Vagina (tissue), 2 donors: ENCODE results near the gene FAM210B. TPM values are rescaled to one million over a fixed set of nuclear protein-coding genes. Genes with fewer than 3 reads are reported as not detected.
"Not testable (repeated sequence)": the region's sequence is repeated elsewhere in the genome, so short reads cannot be mapped to it uniquely, and the experiment has no call there.

Source experiments
- DNase-seq, 2 donors: peaks; one replicate each; pipeline ENCODE4 v3.0.0-alpha.2; 2017; ENCODE audit errors: extremely low spot score in 2 of 2
- H3K27ac ChIP-seq: fragments of 200-600 bp; sonication (generic); one replicate; pipeline ENCODE4 v1.5.1; 2019
- H3K27me3 ChIP-seq: fragments of 200-600 bp; sonication (generic); one replicate; pipeline ENCODE4 v1.5.1; 2019
- H3K36me3 ChIP-seq, 2 donors: fragments of 200-600 bp; sonication (generic); one replicate each; pipeline ENCODE4 v1.5.1; 2017 to 2019
- H3K4me1 ChIP-seq: fragments of 200-600 bp; sonication (generic); one replicate; pipeline ENCODE4 v1.5.1; 2019
- H3K4me3 ChIP-seq, 2 donors: fragments of 200-600 bp; sonication (generic); 1 replicate in 1 of 2; 2 replicates in 1 of 2; pipeline ENCODE4 v1.5.1; 2016 to 2019
- H3K9me3 ChIP-seq: fragments of 200-600 bp; sonication (generic); one replicate; pipeline ENCODE4 v1.5.1; 2019
- POLR2A ChIP-seq, 2 donors: fragments of 450-650 bp; IDR thresholded peaks; one replicate each; pipeline ENCODE4 v1.6.1; 2017; ENCODE audit warnings: antibody characterized with exemption in 2 of 2, mild to moderate bottlenecking in 2 of 2, moderate library complexity in 2 of 2
- POLR2AphosphoS5 ChIP-seq, 2 donors: sonication (generic); formaldehyde crosslinking; IDR thresholded peaks; one replicate each; pipeline ENCODE4 v1.9.0; 2017; ENCODE audit warnings: antibody characterized with exemption in 2 of 2, mild to moderate bottlenecking in 2 of 2, low read depth in 1 of 2; ENCODE audit not compliant: insufficient read depth in 1 of 2
- intact Hi-C: fragments of 100-400 bp; cut with DNase I; formaldehyde crosslinking; loops from one replicate; pipeline ENCODE4 v1.15.1; 2023
- total RNA-seq: library from RNA; depleted of rRNA; stranded (reverse); fragments of >200 nt; gene quantifications from one replicate; pipeline ENCODE4 v1.2.3, GENCODE V29; 2016
- TF ChIP-seq, protein P1 (sequence below), 3 experiments: fragments of 450-650 bp in 2 of 3; fragments of 200-600 bp in 1 of 3; sonication (generic) in 1 of 3; IDR thresholded peaks; one replicate each; pipeline ENCODE4 v1.5.1; 2017 to 2019; ENCODE audit warnings: antibody characterized with exemption in 3 of 3, mild to moderate bottlenecking in 2 of 3, moderate library complexity in 2 of 3

FAM210B gene
- total RNA-seq, 1 donor from 2014 or later: 46.4 TPM

DNA sequence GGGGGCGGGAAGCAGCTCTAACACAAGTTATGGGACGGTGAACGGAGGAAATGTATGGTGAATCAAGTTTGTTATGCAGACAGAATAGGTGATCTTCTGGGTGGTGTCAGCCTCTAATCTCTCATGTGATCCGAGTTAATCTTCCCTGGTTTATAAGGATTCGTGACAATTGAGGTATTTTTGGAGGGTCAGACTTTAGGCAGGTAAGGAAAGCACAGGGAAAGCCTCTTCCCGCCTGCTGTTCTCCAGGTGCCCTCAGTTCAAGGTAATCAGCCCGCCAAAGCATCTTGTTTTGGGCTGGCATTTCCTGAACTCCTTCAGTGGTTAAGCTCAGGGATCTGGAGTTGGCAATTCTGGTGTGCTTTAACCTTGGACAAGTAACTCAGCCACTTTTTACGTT lies 34.9 kb downstream of the FAM210B start:
- no peak for TF ChIP-seq POLR2AphosphoS5 (IDR thresholded peaks at IDR 0.05; ENCODE audit: insufficient read depth in 1 of 2, low read depth in 1 of 2)
- TF ChIP-seq POLR2A (IDR thresholded peaks at IDR 0.05): no peak
- TF ChIP-seq, protein P1, sequence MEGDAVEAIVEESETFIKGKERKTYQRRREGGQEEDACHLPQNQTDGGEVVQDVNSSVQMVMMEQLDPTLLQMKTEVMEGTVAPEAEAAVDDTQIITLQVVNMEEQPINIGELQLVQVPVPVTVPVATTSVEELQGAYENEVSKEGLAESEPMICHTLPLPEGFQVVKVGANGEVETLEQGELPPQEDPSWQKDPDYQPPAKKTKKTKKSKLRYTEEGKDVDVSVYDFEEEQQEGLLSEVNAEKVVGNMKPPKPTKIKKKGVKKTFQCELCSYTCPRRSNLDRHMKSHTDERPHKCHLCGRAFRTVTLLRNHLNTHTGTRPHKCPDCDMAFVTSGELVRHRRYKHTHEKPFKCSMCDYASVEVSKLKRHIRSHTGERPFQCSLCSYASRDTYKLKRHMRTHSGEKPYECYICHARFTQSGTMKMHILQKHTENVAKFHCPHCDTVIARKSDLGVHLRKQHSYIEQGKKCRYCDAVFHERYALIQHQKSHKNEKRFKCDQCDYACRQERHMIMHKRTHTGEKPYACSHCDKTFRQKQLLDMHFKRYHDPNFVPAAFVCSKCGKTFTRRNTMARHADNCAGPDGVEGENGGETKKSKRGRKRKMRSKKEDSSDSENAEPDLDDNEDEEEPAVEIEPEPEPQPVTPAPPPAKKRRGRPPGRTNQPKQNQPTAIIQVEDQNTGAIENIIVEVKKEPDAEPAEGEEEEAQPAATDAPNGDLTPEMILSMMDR (IDR thresholded peaks at IDR 0.05): no peak
- Histone ChIP-seq H3K9me3 (no peaks in the 10 kb centered on the region), H3K4me3 (peak overlapping the region; percentile 88 to 90), H3K27me3 (no peaks in the 10 kb centered on the region), H3K4me1 (peaks cover 20% of the 10 kb centered on the region), H3K27ac (no peak overlapping the region), H3K36me3 (peaks cover 0 to 32% of the 10 kb centered on the region in 2 donors)
- no peak for DNase-seq
- intact Hi-C loops: loop anchor here (10.0 kb wide), 1 partner anchor 71 kb away; the partner anchor contains the start of gene RTF2

DNA sequence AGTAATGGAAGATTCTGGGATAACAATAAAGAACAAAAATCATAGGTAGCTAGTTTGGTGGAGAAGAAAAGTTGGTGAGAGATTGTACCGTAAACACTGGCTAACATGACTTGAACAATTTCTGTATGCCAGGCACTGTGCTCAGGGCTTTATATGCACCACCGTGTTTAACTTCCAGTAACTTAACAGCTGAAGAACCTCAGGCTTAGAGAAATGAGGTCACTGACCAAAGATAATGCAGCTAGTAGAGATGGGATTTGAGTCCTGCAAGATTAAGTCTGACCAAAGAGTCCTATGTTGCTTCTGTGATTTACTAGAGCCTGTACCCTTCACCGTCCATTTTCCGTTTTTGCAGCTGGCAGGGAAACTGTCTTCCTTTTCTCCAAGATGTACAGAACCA lies 36.4 kb downstream of the FAM210B start:
- no peak for TF ChIP-seq POLR2A (IDR thresholded peaks at IDR 0.05)
- no peak for TF ChIP-seq POLR2AphosphoS5 (IDR thresholded peaks at IDR 0.05; ENCODE audit: insufficient read depth in 1 of 2, low read depth in 1 of 2)
- TF ChIP-seq, protein P1 (IDR thresholded peaks at IDR 0.05): no peak
- intact Hi-C loops: loop anchor here (10.0 kb wide), 1 partner anchor 70 kb away; the partner anchor contains the start of gene RTF2
- Histone ChIP-seq H3K27me3 (no peaks in the 10 kb centered on the region), H3K36me3 (peaks cover 0 to 45% of the 10 kb centered on the region in 2 donors), H3K4me1 (peaks cover 24% of the 10 kb centered on the region), H3K4me3 (no peak overlapping the region), H3K27ac (no peak overlapping the region), H3K9me3 (no peaks in the 10 kb centered on the region)
- no peak for DNase-seq

DNA sequence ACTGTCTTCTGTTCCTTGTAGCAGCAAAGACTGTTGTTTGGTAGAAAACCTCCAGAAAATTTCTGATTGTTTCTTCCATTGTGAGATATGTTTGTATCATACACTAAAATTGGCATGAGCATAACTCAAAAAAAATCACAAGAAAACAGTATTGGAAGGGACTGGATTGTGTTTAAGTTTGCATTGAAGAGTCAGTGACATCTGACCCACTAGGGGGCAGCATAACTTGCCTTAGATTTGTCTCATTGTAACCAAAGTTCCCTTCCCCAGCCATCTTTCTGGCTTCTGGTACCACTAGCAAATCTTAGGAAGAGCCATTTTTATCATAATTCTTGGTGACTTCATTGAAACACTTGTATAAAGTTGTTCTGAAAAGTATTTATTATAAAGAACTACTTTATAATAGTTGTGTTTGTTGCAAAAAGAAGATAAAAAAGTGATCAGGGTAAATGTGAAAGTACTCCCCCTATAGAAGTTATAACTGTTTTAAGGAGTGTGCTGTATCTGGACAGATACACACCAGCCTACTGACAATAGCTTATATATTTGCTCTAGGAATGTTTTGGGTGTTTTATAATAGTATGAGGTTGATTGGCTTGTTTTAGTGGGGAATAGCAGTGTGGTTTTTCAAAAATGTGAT lies 41.3 kb downstream of the FAM210B start:
- no peak for DNase-seq
- intact Hi-C loops: no loop called here
- Histone ChIP-seq H3K27ac (no peak overlapping the region), H3K4me1 (peaks cover 4% of the 10 kb centered on the region), H3K36me3 (peaks cover 0 to 87% of the 10 kb centered on the region in 2 donors), H3K9me3 (no peaks in the 10 kb centered on the region), H3K4me3 (no peak overlapping the region), H3K27me3 (no peaks in the 10 kb centered on the region)
- TF ChIP-seq POLR2A (IDR thresholded peaks at IDR 0.05) (no peak), POLR2AphosphoS5 (IDR thresholded peaks at IDR 0.05; ENCODE audit: insufficient read depth in 1 of 2, low read depth in 1 of 2) (no peak)
- TF ChIP-seq, protein P1 (IDR thresholded peaks at IDR 0.05): peak in 2 of 3 experiments; percentile 55 to 56

DNA sequence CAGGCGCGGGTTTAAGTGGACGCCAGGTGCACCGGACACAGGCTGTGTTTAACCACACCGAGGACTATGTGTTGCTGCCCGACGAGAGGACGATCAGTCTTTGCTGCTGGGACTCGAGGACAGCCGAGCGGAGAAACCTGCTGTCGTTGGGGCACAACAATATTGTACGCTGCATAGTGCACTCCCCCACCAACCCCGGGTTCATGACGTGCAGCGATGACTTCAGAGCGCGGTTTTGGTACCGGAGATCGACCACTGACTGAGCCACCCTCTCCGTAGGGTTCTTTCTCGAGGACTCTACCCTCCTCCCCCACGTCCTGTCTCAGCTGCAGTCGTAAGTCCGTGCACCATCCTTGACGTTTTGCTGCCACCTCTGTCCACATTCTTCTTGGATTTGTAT lies 44.7 kb downstream of the FAM210B start:
- Histone ChIP-seq H3K36me3 (peaks cover 0 to 90% of the 10 kb centered on the region in 2 donors), H3K27me3 (no peaks in the 10 kb centered on the region), H3K9me3 (no peaks in the 10 kb centered on the region), H3K4me3 (no peak overlapping the region), H3K4me1 (peaks cover 4% of the 10 kb centered on the region), H3K27ac (no peak overlapping the region)
- DNase-seq: no peak
- intact Hi-C loops: no loop called here
- TF ChIP-seq POLR2A (IDR thresholded peaks at IDR 0.05): no peak
- TF ChIP-seq POLR2AphosphoS5 (IDR thresholded peaks at IDR 0.05; ENCODE audit: insufficient read depth in 1 of 2, low read depth in 1 of 2): no peak
- TF ChIP-seq, protein P1 (IDR thresholded peaks at IDR 0.05): no peak

DNA sequence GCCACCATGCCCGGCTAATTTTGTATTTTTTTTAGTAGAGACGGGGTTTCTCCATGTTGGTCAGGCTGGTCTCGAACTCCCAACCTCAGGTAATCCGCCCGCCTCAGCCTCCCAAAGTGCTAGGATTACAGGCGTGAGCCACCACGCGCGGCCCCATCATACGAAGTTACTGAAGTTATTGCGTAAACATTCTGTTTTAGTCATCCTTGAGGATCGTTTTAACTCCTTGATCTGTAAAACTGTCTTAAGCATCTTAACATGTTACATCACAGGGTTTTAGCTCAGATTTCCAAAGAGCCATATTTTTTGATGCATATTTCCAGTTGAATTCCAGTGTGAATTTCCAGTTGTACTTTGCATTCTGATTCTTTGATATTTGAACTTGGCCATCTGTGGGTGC lies 46.6 kb downstream of the FAM210B start:
- peaks cover 0 to 75% of the 10 kb centered on the region in 2 donors for H3K36me3 ChIP-seq
- H3K4me1 ChIP-seq, H3K27ac ChIP-seq, H3K4me3 ChIP-seq, H3K9me3 ChIP-seq, intact Hi-C loops, DNase-seq, H3K27me3 ChIP-seq: not testable (repeated sequence)
